Activated naive CD8-positive, alpha-beta T cell treated with anti-CD3 and anti-CD28 coated beads, Interleukin-2, amount 50 U/mL, for 24 hours (primary cell): ENCODE results near the gene HRH2.

Experiments used
- ATAC-seq: fragments of 150-1000 bp; cut with Tn5 transposase; one replicate; pipeline ENCODE4 v1.10.0; 2021
- DNase-seq: peaks from one replicate; pipeline ENCODE4 v3.0.0; 2021
- H3K27ac Mint-ChIP-seq: one replicate; pipeline ENCODE4 v1.8.0; 2021; ENCODE audit warnings: mild to moderate bottlenecking, mixed read lengths
- H3K27me3 Mint-ChIP-seq: one replicate; pipeline ENCODE4 v1.8.0; 2021; ENCODE audit warnings: mixed read lengths
- H3K36me3 Mint-ChIP-seq: one replicate; pipeline ENCODE4 v1.8.0; 2021; ENCODE audit warnings: low read depth, mixed read lengths
- H3K4me1 Mint-ChIP-seq: one replicate; pipeline ENCODE4 v1.8.0; 2021; ENCODE audit warnings: mixed read lengths
- H3K4me3 Mint-ChIP-seq: one replicate; pipeline ENCODE4 v1.8.0; 2021; ENCODE audit warnings: mild to moderate bottlenecking, moderate library complexity, mixed read lengths
- H3K9me3 Mint-ChIP-seq: one replicate; pipeline ENCODE4 v1.8.0; 2021; ENCODE audit warnings: mixed read lengths

HRH2 gene

DNA sequence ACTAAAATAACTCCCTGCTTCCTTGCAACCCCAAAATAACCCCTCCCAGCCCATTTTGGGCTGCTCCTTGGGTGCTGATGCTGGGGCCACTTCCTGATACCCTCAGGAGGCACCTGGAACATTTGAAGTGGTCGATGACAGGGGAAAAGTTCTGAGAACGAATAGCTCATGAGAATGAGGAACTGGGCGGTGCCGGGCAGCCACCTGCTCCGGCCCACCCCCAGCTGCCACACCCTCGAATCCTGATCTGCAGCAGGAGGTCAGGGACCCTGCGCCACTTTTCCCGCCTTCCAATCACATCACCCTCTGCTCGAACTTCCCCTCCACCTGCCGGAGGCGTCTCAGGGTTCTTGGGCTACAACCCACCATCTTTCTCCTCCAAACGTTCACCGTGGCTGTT lies 19.7 kb downstream of the HRH2 start:
- H3K9me3 Mint-ChIP-seq = no peaks in the 10 kb centered on the region
- no peak overlapping the region for H3K4me3 Mint-ChIP-seq
- H3K4me1 Mint-ChIP-seq = peaks cover 28% of the 10 kb centered on the region
- no peaks in the 10 kb centered on the region for H3K27me3 Mint-ChIP-seq
- DNase-seq (no peak), ATAC-seq (no peak)
- H3K36me3 Mint-ChIP-seq = peaks cover 30% of the 10 kb centered on the region
- H3K27ac Mint-ChIP-seq = peak overlapping the region; percentile 61

DNA sequence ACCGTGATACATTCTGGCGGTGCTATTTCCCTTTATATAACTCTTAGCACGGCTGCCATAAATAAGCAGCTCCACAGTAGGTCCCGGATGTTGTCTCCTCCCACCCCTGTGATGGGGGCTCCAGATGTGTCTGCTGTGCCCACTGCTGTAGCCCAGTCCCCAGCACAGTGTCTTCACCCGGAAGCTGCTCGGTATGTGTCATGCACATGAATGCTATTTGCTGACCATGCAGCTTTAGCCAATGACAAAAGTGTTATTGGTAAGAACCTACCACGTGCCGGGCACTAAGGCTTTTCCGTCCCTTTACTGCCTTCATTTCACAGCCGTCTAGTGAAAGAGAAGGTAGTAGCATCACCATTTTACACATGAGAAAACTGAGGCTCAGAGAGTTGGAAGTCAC lies 20.2 kb downstream of the HRH2 start:
- no peaks in the 10 kb centered on the region for H3K27me3 Mint-ChIP-seq
- H3K27ac Mint-ChIP-seq = peak overlapping the region; percentile 61
- peaks cover 32% of the 10 kb centered on the region for H3K36me3 Mint-ChIP-seq

DNA sequence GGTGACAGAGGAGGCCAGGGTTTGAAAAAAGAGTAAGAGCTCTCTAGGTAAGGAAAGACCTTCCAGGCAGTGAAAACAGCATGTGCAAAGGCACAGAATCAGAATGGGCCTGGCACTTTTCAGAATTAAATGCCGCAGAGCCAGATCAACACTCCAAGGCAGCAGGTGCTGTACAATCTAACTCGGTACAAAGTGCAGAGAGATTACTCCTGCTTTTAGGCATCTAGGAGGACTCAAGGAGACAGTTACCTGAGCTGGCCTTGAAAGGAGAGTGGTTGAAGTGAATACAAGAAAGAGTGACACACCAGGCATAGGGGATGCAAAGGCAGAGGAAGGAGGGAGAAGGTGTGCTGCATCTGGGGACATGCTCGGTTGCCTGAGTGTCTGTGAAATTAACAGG lies 21.5 kb downstream of the HRH2 start:
- Mint-ChIP-seq H3K27me3 (no peaks in the 10 kb centered on the region), H3K27ac (no peak overlapping the region), H3K4me3 (no peak overlapping the region), H3K9me3 (no peaks in the 10 kb centered on the region), H3K36me3 (peaks cover 35% of the 10 kb centered on the region), H3K4me1 (peaks cover 29% of the 10 kb centered on the region)
- DNase-seq (no peak), ATAC-seq (no peak)

More for the DNA sequence above, 20.2 kb downstream of the HRH2 start:
- DNase-seq (no peak), ATAC-seq (no peak)
- peaks cover 26% of the 10 kb centered on the region for H3K4me1 Mint-ChIP-seq
- H3K9me3 Mint-ChIP-seq = no peaks in the 10 kb centered on the region
- no peak overlapping the region for H3K4me3 Mint-ChIP-seq

DNA sequence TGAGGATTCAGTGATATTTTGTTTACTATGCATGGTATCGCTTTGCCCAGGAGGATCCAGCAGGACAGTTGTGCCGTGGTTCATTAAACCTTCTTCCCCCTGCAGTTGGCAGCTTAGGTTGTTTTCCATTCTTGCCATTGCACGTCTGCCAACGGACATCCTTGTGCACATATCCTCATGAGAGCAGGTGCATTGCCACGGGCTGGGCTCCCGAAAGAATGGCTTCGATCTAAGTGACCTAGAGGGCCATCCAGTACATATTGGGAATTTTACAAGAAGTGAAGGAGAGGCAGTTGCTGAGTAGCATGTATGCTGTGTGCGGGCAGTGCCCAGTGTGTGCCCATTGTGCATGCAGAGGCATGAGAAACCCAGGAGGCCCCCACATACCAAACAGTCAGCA lies 22.1 kb downstream of the HRH2 start:
- no peaks in the 10 kb centered on the region for H3K27me3 Mint-ChIP-seq
- no peak overlapping the region for H3K27ac Mint-ChIP-seq
- H3K4me1 Mint-ChIP-seq = peaks cover 33% of the 10 kb centered on the region
- no peak for DNase-seq
- peaks cover 36% of the 10 kb centered on the region for H3K36me3 Mint-ChIP-seq
- H3K9me3 Mint-ChIP-seq = no peaks in the 10 kb centered on the region
- no peak overlapping the region for H3K4me3 Mint-ChIP-seq
- no peak for ATAC-seq

DNA sequence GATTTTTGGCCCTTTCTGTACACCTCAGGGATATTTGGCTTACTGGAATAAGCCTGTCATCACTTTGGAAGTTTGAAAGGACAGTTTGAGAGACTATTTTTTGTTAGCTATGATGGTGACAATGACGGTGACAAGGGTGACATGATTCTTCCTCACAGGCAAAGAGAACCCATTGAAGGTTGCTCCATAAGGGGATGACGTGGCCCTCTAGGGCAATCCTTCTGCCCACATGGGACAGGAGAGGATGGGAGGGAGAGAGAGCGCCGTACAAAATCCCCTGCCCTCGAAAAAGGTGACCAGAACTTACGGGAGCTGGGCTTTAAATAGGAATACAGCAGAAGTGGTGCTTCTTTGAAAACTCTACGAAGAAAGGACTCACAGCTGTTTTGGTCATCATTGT lies 22.6 kb downstream of the HRH2 start:
- DNase-seq (no peak), ATAC-seq (no peak)
- peaks cover 37% of the 10 kb centered on the region for H3K36me3 Mint-ChIP-seq
- H3K9me3 Mint-ChIP-seq = no peaks in the 10 kb centered on the region
- H3K4me3 Mint-ChIP-seq = no peak overlapping the region
- H3K4me1 Mint-ChIP-seq = peaks cover 33% of the 10 kb centered on the region
- H3K27ac Mint-ChIP-seq = no peak overlapping the region
- no peaks in the 10 kb centered on the region for H3K27me3 Mint-ChIP-seq

DNA sequence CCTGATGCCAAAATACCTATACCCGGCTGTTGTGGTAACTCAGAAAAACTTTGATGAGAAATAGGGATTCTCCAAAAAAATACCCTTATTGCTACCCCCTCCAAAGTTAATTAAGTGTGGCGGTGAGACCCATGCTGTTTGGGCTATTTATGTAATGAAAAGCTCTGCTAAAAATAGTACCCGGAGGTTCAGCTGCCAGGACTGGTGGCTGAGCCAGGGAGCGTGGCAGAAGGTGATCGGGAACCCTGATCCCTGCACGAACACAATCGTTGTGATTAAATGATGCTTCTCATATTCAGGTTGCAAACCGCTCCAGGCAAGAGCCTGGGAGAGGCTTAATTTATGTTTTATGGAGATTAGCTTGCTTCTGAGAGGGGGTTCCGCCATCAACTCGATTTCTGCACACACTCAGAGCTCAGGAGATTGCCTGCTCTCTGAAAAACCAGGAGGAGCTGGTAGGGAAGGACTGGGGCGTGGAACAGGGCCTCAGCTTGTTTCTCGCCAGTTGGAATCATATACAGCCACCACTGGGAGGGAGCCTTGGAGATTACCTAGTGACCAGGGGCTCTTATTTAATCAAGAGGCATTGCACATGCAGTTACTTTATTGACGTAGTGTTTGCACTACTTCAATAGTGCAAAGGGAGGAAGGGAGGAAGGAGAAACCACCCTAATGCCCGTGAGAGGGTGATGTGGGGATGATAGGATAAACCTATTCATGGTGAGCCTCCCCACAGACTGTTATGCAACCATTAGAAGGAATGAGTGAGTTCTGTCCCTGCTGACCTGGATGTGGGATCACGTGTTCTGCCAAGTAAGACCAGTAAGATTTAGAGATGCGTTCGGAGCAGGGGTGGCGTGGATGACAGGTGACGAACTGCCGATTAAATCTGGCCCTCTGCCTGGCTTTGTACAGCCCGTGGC lies 23.4 kb downstream of the HRH2 start:
- no peaks in the 10 kb centered on the region for H3K27me3 Mint-ChIP-seq
- H3K4me1 Mint-ChIP-seq = peaks cover 31% of the 10 kb centered on the region
- H3K27ac Mint-ChIP-seq = no peak overlapping the region
- DNase-seq = no peak
- H3K4me3 Mint-ChIP-seq = no peak overlapping the region
- no peak for ATAC-seq
- H3K9me3 Mint-ChIP-seq = no peaks in the 10 kb centered on the region
- peaks cover 35% of the 10 kb centered on the region for H3K36me3 Mint-ChIP-seq

DNA sequence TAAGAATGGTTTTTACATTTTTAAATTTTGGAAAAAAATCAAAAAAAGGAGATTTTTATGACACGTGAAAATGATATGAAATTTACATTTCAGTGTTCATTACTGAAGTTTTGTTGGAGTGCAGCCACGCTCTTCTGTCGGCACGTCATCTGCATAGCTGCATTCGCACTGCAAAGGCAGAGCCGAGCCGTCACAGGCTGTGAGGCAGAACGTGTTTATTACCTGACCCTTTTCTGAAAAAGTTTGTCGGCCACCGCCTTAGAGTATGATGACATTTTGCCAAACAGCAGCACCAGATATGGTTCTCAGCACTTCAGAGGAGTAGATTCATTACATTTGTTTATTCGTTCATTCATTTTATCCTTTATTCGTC lies 24.1 kb downstream of the HRH2 start:
- DNase-seq (no peak), ATAC-seq (no peak)
- Mint-ChIP-seq H3K27me3 (no peaks in the 10 kb centered on the region), H3K36me3 (peaks cover 35% of the 10 kb centered on the region), H3K4me3 (no peak overlapping the region), H3K4me1 (peaks cover 30% of the 10 kb centered on the region), H3K9me3 (no peaks in the 10 kb centered on the region), H3K27ac (no peak overlapping the region)

DNA sequence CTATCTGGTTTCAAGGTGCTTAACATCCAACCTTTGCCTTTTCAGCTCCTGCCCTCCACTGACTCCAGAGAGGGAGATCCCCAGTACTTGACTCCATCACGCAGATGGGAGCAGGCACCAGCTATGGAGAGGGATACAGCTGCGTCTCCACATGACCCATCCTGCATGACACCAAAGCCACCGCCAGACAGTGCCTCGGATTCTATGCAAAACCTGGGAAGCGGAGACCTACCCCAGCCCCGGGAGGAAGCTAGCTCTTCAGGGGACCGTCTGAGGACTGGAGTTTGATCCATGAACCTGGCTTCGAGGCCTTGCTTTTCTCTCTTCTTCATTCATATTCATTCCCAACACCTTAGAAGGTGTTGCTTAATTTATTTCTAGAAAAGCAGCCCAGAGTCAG lies 24.8 kb downstream of the HRH2 start:
- ATAC-seq (no peak), DNase-seq (no peak)
- peaks cover 23% of the 10 kb centered on the region for H3K4me1 Mint-ChIP-seq
- H3K36me3 Mint-ChIP-seq = peaks cover 36% of the 10 kb centered on the region
- no peaks in the 10 kb centered on the region for H3K9me3 Mint-ChIP-seq
- no peak overlapping the region for H3K27ac Mint-ChIP-seq
- no peaks in the 10 kb centered on the region for H3K27me3 Mint-ChIP-seq
- no peak overlapping the region for H3K4me3 Mint-ChIP-seq

DNA sequence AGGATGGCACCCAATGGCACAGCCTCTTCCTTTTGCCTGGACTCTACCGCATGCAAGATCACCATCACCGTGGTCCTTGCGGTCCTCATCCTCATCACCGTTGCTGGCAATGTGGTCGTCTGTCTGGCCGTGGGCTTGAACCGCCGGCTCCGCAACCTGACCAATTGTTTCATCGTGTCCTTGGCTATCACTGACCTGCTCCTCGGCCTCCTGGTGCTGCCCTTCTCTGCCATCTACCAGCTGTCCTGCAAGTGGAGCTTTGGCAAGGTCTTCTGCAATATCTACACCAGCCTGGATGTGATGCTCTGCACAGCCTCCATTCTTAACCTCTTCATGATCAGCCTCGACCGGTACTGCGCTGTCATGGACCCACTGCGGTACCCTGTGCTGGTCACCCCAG lies 25.4 kb downstream of the HRH2 start:
- ATAC-seq = no peak
- no peak for DNase-seq
- Mint-ChIP-seq H3K9me3 (no peaks in the 10 kb centered on the region), H3K27me3 (no peaks in the 10 kb centered on the region), H3K27ac (no peak overlapping the region), H3K4me1 (peaks cover 17% of the 10 kb centered on the region), H3K4me3 (no peak overlapping the region), H3K36me3 (peaks cover 38% of the 10 kb centered on the region)

DNA sequence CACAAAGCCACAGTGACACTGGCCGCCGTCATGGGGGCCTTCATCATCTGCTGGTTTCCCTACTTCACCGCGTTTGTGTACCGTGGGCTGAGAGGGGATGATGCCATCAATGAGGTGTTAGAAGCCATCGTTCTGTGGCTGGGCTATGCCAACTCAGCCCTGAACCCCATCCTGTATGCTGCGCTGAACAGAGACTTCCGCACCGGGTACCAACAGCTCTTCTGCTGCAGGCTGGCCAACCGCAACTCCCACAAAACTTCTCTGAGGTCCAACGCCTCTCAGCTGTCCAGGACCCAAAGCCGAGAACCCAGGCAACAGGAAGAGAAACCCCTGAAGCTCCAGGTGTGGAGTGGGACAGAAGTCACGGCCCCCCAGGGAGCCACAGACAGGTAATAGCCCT lies 26.1 kb downstream of the HRH2 start:
- H3K9me3 Mint-ChIP-seq = no peaks in the 10 kb centered on the region
- peaks cover 38% of the 10 kb centered on the region for H3K36me3 Mint-ChIP-seq
- no peak for ATAC-seq
- H3K27me3 Mint-ChIP-seq = no peaks in the 10 kb centered on the region
- DNase-seq = no peak
- H3K27ac Mint-ChIP-seq = no peak overlapping the region
- no peak overlapping the region for H3K4me3 Mint-ChIP-seq
- H3K4me1 Mint-ChIP-seq = peaks cover 14% of the 10 kb centered on the region

DNA sequence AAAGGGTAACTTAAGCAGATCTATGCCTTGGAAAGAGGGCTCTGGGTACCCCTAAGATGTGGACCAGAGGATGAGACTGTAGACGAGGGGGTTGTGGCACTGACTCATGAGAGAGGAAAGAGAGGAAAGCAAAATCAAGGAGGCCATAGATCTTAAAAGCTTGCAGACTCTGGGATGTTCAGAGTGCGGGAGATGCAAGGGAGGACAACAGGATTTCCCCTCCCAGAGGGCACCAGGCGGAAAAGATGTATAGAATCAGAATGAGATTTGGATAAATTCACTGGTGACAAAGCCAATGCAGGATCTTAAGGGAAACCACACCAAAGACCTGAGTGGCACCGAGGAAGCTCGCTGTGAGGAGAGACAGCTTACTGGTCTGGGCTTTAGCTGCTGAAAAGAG lies 27.1 kb downstream of the HRH2 start:
- H3K27ac Mint-ChIP-seq = peak overlapping the region; percentile 63
- H3K36me3 Mint-ChIP-seq = peaks cover 40% of the 10 kb centered on the region
- ATAC-seq (no peak), DNase-seq (no peak)
- no peaks in the 10 kb centered on the region for H3K27me3 Mint-ChIP-seq
- H3K9me3 Mint-ChIP-seq = no peaks in the 10 kb centered on the region
- peaks cover 18% of the 10 kb centered on the region for H3K4me1 Mint-ChIP-seq
- H3K4me3 Mint-ChIP-seq = no peak overlapping the region

DNA sequence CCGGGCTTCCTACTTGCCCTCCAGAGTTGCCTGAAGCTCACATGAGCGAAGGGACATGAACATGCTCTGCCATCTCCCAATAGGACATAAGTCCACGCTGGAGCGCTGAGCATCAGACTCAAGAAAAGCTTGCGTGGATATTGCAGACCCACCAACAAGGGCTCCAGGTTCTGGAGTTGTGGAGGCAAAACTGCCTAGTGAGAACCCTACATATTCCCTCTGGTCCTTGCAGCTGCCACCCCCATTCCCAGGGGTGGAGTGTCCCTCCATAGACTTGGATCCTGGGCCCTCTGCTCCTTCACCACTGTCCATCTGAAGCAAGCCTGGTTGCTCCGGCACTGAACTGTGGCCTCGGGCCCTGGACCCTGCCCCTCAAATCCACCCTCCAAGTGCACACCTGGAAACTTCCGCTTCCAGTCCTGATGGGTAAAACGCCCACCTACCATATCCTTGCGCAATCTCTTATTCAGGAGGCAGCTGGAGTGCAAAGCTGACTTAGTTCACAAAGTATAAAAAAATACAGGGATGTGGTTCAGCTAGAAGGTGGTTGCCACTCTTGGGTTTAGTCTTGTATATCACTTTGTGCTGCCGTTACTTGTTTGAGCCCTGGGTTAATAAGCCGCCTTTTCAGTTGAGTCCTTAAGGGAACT lies 28.0 kb downstream of the HRH2 start:
- Mint-ChIP-seq H3K9me3 (no peaks in the 10 kb centered on the region), H3K4me3 (no peak overlapping the region), H3K36me3 (peaks cover 40% of the 10 kb centered on the region), H3K27me3 (no peaks in the 10 kb centered on the region), H3K27ac (no peak overlapping the region), H3K4me1 (peaks cover 18% of the 10 kb centered on the region)
- ATAC-seq = no peak
- DNase-seq = no peak

DNA sequence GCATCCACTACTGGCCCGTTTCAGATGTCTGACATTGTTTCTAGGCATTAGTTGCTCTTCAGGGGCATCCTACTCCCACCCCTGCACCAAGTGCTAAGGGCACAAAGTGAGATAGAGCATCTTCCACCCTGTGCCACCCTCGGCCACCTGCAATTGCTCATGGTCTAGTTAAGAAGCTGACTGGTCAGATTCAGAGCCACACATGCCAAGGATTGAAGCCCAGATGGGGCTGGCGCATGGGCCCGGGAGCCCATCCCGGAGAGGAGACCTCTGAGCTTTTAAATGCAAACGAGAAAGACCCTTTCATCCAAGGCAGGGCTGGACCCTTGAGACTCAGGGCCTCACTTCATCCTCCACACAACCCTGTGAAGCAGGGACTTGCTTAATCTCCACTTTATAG lies 28.5 kb downstream of the HRH2 start:
- Mint-ChIP-seq H3K27ac (no peak overlapping the region), H3K9me3 (no peaks in the 10 kb centered on the region), H3K27me3 (no peaks in the 10 kb centered on the region), H3K36me3 (peaks cover 44% of the 10 kb centered on the region), H3K4me1 (peaks cover 21% of the 10 kb centered on the region), H3K4me3 (no peak overlapping the region)
- DNase-seq (no peak), ATAC-seq (no peak)

DNA sequence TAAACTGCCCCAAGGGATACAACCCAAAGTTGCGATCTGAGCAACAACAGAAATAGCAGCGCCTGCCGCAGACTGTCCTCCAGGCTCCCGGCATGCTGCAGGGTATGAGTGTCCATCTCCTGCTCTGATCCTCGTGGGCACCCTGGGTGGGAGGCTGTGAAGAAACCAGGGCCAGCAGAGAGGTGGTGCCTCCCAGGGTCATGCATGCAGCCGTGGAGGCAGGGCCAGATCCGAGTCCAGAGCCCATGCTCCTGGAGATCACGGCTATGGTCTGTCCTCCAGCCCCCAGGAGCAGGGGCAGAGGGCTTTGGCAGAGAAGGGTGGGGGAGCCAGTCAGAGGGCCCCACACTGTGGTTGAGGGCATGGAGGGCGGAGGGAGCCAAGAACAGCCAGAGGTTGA lies 29.0 kb downstream of the HRH2 start:
- H3K36me3 Mint-ChIP-seq = peaks cover 40% of the 10 kb centered on the region
- H3K4me1 Mint-ChIP-seq = peaks cover 21% of the 10 kb centered on the region
- no peaks in the 10 kb centered on the region for H3K27me3 Mint-ChIP-seq
- no peak overlapping the region for H3K4me3 Mint-ChIP-seq
- ATAC-seq (no peak), DNase-seq (no peak)
- H3K9me3 Mint-ChIP-seq = no peaks in the 10 kb centered on the region
- no peak overlapping the region for H3K27ac Mint-ChIP-seq

DNA sequence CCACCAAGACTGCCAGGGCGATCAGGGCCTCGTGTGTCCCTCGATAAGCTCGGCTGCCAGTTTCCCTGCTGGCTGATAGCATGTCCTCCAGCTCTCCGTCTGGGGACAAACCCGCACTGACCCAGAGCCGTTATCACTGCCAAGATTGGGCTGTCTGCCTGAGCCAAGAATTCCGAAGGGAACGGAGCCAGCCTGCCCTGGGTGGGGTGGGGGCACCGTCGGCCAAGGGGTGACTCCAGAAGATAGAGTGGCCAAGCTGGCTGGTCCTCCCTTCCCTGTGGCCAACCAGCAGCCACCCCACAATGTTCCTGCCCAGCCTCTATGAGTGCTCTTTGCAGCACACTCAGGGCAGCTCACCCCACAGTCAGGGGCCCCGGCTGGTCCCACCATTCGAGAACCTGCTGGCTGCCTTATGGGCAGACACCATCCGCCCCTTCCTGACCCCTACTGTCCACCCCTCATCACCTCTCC lies 29.4 kb downstream of the HRH2 start:
- Mint-ChIP-seq H3K4me1 (peaks cover 21% of the 10 kb centered on the region), H3K9me3 (no peaks in the 10 kb centered on the region), H3K4me3 (no peak overlapping the region), H3K27ac (no peak overlapping the region), H3K36me3 (peaks cover 37% of the 10 kb centered on the region), H3K27me3 (no peaks in the 10 kb centered on the region)
- DNase-seq (no peak), ATAC-seq (no peak)
